Measurements from ENCODE around the gene MPIG6B. TPM values are rescaled to one million over a fixed set of nuclear protein-coding genes. Genes with fewer than 3 reads are reported as not detected.

The MPIG6B gene
- total RNA-seq, 1 donor from 2014 or later: not detected

- no peak for DNase-seq (ENCODE audit: low read depth in 2 of 2)
Measured at GRCh38 chr6:31765559-31765909, 42.4 kb downstream of the MPIG6B start.

- DNase-seq (ENCODE audit: low read depth in 2 of 2): peak in 1 of 2 donors; percentile 45
Measured at GRCh38 chr6:31765910-31766794, 43.0 kb downstream of the MPIG6B start.

DNA sequence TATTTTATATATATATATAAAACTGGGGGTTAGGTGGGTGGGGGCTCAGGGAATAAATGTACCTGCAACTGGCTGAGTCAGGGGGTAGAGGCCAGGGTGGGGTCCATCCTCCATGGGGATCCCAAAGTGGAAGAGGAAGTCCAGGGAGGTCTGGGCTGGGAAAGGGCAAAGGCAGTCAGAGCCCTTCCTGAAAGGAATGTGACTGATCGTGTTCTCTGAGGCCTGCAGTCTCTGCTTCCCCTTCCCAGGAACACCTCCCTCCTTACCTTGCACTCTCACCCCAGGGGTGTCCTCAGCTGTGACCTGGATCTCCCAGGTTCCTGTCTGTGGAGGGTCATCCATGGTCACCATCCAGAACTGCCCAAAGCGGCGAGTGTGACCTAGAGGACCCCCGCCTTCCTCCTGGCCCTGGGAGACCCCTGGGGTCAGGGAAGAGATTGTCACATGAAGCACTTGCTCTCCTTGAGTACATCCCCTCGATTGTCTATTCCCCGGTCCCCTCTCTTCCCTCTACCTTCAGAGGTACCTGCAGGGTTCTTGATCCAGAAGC lies 44.0 kb downstream of the MPIG6B start:
- DNase-seq (ENCODE audit: low read depth in 2 of 2): no peak

DNA sequence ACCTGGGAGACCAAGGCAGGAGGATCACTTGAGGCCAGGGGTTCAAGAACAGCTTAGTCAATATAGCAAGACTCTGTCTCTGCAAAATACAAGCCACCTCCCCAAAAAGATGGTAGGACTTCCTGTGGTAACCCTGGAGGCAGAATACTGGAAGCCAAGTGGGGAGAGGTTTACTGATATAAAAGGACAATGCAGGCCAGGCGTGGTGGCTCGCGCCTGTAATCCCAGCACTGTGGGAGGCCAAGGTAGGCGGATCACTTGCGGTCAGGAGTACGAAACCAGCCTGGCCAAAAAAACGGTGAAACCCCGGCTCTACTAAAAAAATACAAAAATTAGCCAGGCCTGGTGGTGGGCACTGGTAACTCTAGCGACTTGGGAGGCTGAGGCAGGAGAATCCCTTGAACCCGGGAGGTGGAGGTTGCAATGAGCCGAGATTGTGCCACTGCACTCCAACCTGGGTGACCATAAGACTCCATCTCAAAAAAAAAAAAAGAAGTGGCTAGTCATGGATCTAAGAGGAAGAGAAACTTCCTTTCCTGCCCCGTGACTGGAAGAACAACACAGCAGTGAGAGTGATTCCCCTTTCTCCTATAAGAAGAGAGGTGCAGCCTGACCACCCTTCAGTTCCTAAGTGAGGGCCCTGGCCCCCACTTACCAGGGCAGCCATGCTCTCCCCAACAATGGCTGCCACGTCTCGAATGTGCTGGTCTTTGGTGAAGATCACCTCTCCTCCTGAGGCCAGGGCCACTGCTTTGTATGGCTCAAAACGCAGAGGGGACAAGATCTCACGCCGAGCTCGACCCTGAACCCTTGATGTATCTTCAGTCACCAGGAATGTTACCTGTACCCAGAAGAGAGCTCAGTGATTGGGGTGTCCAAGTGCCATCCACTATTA lies 45.4 kb downstream of the MPIG6B start:
- peak in 1 of 2 donors; percentile 30 for DNase-seq (ENCODE audit: low read depth in 2 of 2)

DNA sequence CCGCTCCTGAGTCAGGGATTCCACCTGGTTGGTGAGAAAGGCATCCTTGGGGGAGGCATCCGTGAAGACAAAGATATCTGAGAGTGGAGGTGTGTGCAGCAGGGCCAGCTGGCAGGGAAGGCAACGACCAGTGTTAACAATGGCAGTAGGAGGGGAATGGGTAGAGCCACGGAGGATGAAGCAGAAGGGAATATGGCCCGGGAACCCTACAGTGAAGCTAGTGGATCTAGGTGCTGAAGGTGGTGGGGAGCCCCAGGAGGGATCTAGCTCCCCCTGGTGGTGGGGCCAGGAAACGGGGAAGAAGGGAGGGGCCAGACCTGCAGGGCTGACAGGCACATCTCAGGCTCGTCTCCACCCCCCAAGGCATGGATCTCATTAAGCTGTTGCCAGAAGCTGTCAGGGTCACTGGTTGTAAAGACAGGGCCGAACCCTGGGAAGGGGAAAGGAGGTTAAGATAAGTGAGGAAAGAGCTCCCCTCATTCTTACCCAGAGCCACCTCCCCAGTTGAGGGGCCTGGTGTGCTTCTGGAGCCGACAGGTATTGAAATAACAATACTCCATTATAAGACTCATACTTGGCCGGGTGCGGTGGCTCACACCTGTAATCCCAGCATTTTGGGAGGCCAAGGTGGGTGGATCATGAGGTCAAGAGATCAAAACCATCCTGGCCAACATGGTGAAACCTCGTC lies 46.7 kb downstream of the MPIG6B start:
- peak; percentile 39 to 67 for DNase-seq (ENCODE audit: low read depth in 2 of 2)

- DNase-seq (ENCODE audit: low read depth in 2 of 2): no peak
Measured at GRCh38 chr6:31770860-31771259, 47.7 kb downstream of the MPIG6B start.

GRCh38 chr6:31771992-31772358 lies 48.8 kb downstream of the MPIG6B start:
- no peak for DNase-seq (ENCODE audit: low read depth in 2 of 2)

- DNase-seq (ENCODE audit: low read depth in 2 of 2): no peak
Measured at GRCh38 chr6:31775184-31775583, 52.0 kb downstream of the MPIG6B start.

DNA sequence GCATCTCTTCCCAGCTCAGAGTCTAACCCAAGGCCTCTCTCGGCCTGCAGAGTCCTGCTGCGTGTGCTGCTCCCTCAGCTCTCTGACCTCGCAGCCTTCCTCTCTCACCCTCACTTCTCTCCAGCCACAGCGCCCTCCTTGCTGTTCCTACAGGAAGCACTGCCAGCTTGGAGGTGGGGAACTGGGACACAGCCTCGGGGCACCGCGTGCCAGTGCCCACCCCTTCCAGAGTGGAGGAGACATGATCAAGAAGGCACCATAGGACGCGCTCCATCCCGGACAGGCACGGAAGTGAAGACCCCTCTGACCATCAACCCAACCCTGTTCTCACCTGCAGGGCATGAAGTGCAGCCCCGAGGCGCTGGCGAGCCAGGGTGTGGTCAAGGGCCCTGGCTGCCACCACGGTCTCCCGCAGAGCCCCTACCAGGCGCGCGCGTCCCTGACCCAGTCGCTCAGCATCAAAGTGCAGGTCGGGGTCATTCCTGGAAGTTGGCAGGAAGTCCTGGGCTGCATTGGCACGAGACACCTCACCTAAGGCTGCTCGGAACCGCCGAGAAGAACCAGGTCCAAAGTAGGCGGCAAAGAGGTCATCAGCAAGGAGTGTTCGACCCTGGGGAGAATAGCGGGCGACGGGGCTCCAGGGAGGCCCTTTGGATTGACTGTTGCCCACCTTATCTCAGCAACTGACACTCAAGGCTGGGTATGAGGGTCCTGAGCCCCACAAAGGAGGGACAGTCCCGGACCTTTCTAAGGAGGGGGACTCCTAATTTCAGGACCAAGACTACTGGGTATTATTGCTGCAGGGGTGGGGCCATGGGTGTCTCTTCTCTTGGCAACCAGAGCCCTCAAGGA lies 52.7 kb downstream of the MPIG6B start:
- no peak for DNase-seq (ENCODE audit: low read depth in 2 of 2)

Other genes starting within 250 kb of the MPIG6B start
- gene MICB, start 225.2 kb upstream of the MPIG6B start, total RNA-seq: 6.8 and 8.3 TPM in 2 replicates
- gene MCCD1, start 194.4 kb upstream of the MPIG6B start, total RNA-seq: not detected in 2 replicates
- 318 and 410 TPM in 2 replicates for gene DDX39B, start 181.4 kb upstream of the MPIG6B start, total RNA-seq
- gene ATP6V1G2, start 176.8 kb upstream of the MPIG6B start, total RNA-seq: 0.13 TPM in 1 of 2 replicates, not detected in the other
- gene NFKBIL1, start 175.8 kb upstream of the MPIG6B start, total RNA-seq: 19.8 and 24.7 TPM in 2 replicates
- not detected in 2 replicates for gene LTA, start 151.1 kb upstream of the MPIG6B start, total RNA-seq
- not detected in 2 replicates for gene TNF, start 147.8 kb upstream of the MPIG6B start, total RNA-seq
- 6.4 and 11.8 TPM in 2 replicates for gene LTB, start 140.9 kb upstream of the MPIG6B start, total RNA-seq
- gene LST1, start 137.1 kb upstream of the MPIG6B start, total RNA-seq: 0.51 TPM in 1 of 2 replicates, not detected in the other
- not detected in 2 replicates for gene NCR3, start 130.4 kb upstream of the MPIG6B start, total RNA-seq
- 0.13 TPM in 2 replicates for gene AIF1, start 108.1 kb upstream of the MPIG6B start, total RNA-seq
- 19.8 and 35.0 TPM in 2 replicates for gene PRRC2A, start 102.7 kb upstream of the MPIG6B start, total RNA-seq
- 86.7 and 158 TPM in 2 replicates for gene BAG6, start 70.7 kb upstream of the MPIG6B start, total RNA-seq
- gene APOM, start 67.5 kb upstream of the MPIG6B start, total RNA-seq: 0.39 and 0.51 TPM in 2 replicates
- 15.8 and 22.9 TPM in 2 replicates for gene C6orf47, start 62.6 kb upstream of the MPIG6B start, total RNA-seq
- 9.0 and 11.5 TPM in 2 replicates for gene GPANK1, start 58.4 kb upstream of the MPIG6B start, total RNA-seq
- 76.5 and 99.5 TPM in 2 replicates for gene CSNK2B, start 57.3 kb upstream of the MPIG6B start, total RNA-seq
- gene LY6G5B, start 53.4 kb upstream of the MPIG6B start, total RNA-seq: 0.64 and 2.0 TPM in 2 replicates
- 1.2 and 1.9 TPM in 2 replicates for gene LY6G5C, start 42.3 kb upstream of the MPIG6B start, total RNA-seq
- gene ABHD16A, start 20.0 kb upstream of the MPIG6B start, total RNA-seq: 43.8 and 59.8 TPM in 2 replicates
- gene LY6G6F, start 16.5 kb upstream of the MPIG6B start, total RNA-seq: not detected in 2 replicates
- gene LY6G6D, start 8.0 kb upstream of the MPIG6B start, total RNA-seq: not detected in 2 replicates
- gene LY6G6C, start 1.6 kb upstream of the MPIG6B start, total RNA-seq: not detected in 2 replicates
- gene DDAH2, start 5.9 kb downstream of the MPIG6B start, total RNA-seq: 108 and 125 TPM in 2 replicates
- 464 and 694 TPM in 2 replicates for gene CLIC1, start 13.2 kb downstream of the MPIG6B start, total RNA-seq
- gene MSH5, start 16.6 kb downstream of the MPIG6B start, total RNA-seq: 2.8 and 4.5 TPM in 2 replicates
- 2.0 and 3.3 TPM in 2 replicates for gene SAPCD1, start 39.3 kb downstream of the MPIG6B start, total RNA-seq
- under 0.01 and 0.13 TPM in 2 replicates for gene VWA7, start 54.0 kb downstream of the MPIG6B start, total RNA-seq
- 48.1 and 53.7 TPM in 2 replicates for gene VARS1, start 72.4 kb downstream of the MPIG6B start, total RNA-seq
- gene LSM2, start 83.6 kb downstream of the MPIG6B start, total RNA-seq: 29.5 and 39.2 TPM in 2 replicates
- gene HSPA1L, start 91.9 kb downstream of the MPIG6B start, total RNA-seq: 1.2 and 1.4 TPM in 2 replicates
- 67.4 and 81.8 TPM in 2 replicates for gene HSPA1A, start 92.2 kb downstream of the MPIG6B start, total RNA-seq
- 27.6 and 37.1 TPM in 2 replicates for gene HSPA1B, start 104.4 kb downstream of the MPIG6B start, total RNA-seq
- 50.2 and 73.0 TPM in 2 replicates for gene NEU1, start 139.4 kb downstream of the MPIG6B start, total RNA-seq
- under 0.01 TPM in 2 replicates for gene SLC44A4, start 155.6 kb downstream of the MPIG6B start, total RNA-seq
- gene EHMT2, start 174.3 kb downstream of the MPIG6B start, total RNA-seq: 25.9 and 37.4 TPM in 2 replicates
- 2.2 and 3.0 TPM in 2 replicates for gene ZBTB12, start 178.7 kb downstream of the MPIG6B start, total RNA-seq
- 0.13 TPM in 1 of 2 replicates, not detected in the other for gene C2, start 204.3 kb downstream of the MPIG6B start, total RNA-seq
- gene CFB, start 222.7 kb downstream of the MPIG6B start, total RNA-seq: 0.13 and 0.51 TPM in 2 replicates
- 58.3 and 77.6 TPM in 2 replicates for gene NELFE, start 235.6 kb downstream of the MPIG6B start, total RNA-seq
- 25.4 and 33.5 TPM in 2 replicates for gene SKIC2, start 235.8 kb downstream of the MPIG6B start, total RNA-seq
- 6.4 and 8.0 TPM in 2 replicates for gene DXO, start 248.8 kb downstream of the MPIG6B start, total RNA-seq